PFSK-1 (cell line): Measurements from ENCODE around the gene TMEM244.

ENCODE experiments used
- FOXP2 ChIP-seq: optimal IDR thresholded peaks from 2 replicates; pipeline ENCODE3; 2011; ENCODE audit warnings: borderline replicate concordance, control low read depth, inconsistent platforms; ENCODE audit not compliant: insufficient read depth; ENCODE audit errors: extremely low read length, extremely low read depth
- POLR2AphosphoS5 ChIP-seq: IDR thresholded peaks from 2 replicates; pipeline ENCODE4 v1.6.1; 2012; ENCODE audit warnings: low read depth, mild to moderate bottlenecking, control low read depth, low read length, moderate library complexity
- SIN3A ChIP-seq: IDR thresholded peaks from 2 replicates; pipeline ENCODE4 v1.6.1; 2012; ENCODE audit warnings: mild to moderate bottlenecking, low read length, moderate library complexity, borderline replicate concordance; ENCODE audit not compliant: insufficient read depth
- TAF1 ChIP-seq: IDR thresholded peaks from 2 replicates; pipeline ENCODE4 v1.6.1; 2012; ENCODE audit warnings: low read length, control low read depth, borderline replicate concordance; ENCODE audit not compliant: insufficient read depth
- TF ChIP-seq, protein P1 (sequence below), 2 experiments: IDR thresholded peaks; 2 replicates each; pipeline versions ENCODE4 v1.6.1 to v1.8.0; 2011 to 2012; ENCODE audit warnings: low read depth in 2 of 2, low read length in 2 of 2, control low read depth in 1 of 2, inconsistent platforms in 1 of 2, mild to moderate bottlenecking in 1 of 2, moderate library complexity in 1 of 2; ENCODE audit not compliant: insufficient read depth in 1 of 2

- TF ChIP-seq TAF1 (no peak), POLR2AphosphoS5 (no peak), FOXP2 (no peak), SIN3A (no peak)
- TF ChIP-seq, protein P1, sequence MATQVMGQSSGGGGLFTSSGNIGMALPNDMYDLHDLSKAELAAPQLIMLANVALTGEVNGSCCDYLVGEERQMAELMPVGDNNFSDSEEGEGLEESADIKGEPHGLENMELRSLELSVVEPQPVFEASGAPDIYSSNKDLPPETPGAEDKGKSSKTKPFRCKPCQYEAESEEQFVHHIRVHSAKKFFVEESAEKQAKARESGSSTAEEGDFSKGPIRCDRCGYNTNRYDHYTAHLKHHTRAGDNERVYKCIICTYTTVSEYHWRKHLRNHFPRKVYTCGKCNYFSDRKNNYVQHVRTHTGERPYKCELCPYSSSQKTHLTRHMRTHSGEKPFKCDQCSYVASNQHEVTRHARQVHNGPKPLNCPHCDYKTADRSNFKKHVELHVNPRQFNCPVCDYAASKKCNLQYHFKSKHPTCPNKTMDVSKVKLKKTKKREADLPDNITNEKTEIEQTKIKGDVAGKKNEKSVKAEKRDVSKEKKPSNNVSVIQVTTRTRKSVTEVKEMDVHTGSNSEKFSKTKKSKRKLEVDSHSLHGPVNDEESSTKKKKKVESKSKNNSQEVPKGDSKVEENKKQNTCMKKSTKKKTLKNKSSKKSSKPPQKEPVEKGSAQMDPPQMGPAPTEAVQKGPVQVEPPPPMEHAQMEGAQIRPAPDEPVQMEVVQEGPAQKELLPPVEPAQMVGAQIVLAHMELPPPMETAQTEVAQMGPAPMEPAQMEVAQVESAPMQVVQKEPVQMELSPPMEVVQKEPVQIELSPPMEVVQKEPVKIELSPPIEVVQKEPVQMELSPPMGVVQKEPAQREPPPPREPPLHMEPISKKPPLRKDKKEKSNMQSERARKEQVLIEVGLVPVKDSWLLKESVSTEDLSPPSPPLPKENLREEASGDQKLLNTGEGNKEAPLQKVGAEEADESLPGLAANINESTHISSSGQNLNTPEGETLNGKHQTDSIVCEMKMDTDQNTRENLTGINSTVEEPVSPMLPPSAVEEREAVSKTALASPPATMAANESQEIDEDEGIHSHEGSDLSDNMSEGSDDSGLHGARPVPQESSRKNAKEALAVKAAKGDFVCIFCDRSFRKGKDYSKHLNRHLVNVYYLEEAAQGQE (IDR thresholded peaks at IDR 0.05; ENCODE audit: insufficient read depth in 1 of 2, low read depth in 2 of 2, low read length in 2 of 2), result no peak
Measured at GRCh38 chr6:129845696-129846095, 15.4 kb downstream of the TMEM244 start.
